ENCODE results near the gene SPATA3.

DNA sequence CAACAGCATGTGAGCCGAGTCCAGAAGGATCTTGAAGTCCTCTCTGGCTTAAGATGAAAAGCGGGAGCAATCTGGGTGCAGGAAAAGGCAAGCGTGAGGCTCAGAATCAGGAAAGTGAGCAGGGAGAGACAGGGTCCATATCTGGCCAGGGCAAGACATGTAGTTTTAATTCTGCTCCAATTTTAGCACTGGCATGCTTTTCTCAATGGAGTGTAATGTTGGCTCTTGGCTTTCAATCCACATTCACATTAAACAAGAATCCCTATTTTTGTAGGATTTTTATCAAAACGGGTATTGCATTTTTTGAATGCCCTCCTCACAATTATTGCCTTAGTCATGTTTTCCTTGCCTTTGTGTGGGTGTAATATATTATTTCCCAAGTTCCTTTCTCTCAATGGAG is 6.0 kb downstream of the SPATA3 start:
- TF ChIP-seq, protein P1, sequence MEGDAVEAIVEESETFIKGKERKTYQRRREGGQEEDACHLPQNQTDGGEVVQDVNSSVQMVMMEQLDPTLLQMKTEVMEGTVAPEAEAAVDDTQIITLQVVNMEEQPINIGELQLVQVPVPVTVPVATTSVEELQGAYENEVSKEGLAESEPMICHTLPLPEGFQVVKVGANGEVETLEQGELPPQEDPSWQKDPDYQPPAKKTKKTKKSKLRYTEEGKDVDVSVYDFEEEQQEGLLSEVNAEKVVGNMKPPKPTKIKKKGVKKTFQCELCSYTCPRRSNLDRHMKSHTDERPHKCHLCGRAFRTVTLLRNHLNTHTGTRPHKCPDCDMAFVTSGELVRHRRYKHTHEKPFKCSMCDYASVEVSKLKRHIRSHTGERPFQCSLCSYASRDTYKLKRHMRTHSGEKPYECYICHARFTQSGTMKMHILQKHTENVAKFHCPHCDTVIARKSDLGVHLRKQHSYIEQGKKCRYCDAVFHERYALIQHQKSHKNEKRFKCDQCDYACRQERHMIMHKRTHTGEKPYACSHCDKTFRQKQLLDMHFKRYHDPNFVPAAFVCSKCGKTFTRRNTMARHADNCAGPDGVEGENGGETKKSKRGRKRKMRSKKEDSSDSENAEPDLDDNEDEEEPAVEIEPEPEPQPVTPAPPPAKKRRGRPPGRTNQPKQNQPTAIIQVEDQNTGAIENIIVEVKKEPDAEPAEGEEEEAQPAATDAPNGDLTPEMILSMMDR (IDR thresholded peaks at IDR 0.05; ENCODE audit: insufficient read depth, low read length, poor library complexity, severe bottlenecking) = no peak
- no peak for TF ChIP-seq EZH2phosphoT487 (conservative IDR thresholded peaks at IDR 0.05; ENCODE audit: low read length)

All from SU-DHL-6 (cell line).